Measurements from ENCODE around the gene CORO1C.

CORO1C gene

DNA sequence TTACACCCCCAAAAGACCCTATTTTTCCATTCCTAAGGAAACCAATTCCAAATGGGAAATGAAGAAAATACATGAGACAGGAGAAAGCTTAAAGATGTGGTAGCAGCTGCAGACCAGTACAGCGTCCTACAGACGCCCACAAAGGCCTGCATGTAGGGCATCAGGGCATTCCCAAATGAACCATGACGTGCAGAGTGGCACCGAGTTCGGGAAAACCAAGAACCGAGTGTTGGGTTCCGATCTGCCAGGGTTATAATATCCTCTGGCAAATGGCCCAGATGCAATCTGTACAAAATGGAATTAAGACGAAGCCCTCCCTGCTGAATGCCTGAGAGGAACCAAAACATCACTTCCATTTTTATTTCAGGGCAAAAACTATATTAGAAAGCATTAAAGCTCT, 63.3 kb downstream of the CORO1C start:
- peaks cover 6% of the 10 kb centered on the region; the same call in 1 of the 2 replicates for H3K36me3 ChIP-seq (ENCODE audit: insufficient read depth, low read length)
- H3K4me3 ChIP-seq (ENCODE audit: low read depth in 1 of 2, low read length in 2 of 2): no peak overlapping the region
- H2AFZ ChIP-seq (ENCODE audit: low read depth, low read length): no peak overlapping the region
- TF ChIP-seq EZH2 (IDR thresholded peaks at IDR 0.05; ENCODE audit: borderline replicate concordance, low read depth, low read length, severe bottlenecking) (no peak), CTCF (IDR thresholded peaks at IDR 0.05; ENCODE audit: borderline replicate concordance, extremely low read depth, low read length, poor library complexity, severe bottlenecking) (no peak)
- H3K9ac ChIP-seq (ENCODE audit: low read depth, low read length): no peak overlapping the region
- DNase-seq: no peak
- H3K9me3 ChIP-seq (ENCODE audit: insufficient read depth, low read length, severe bottlenecking): no peaks in the 10 kb centered on the region
- no peak overlapping the region for H3K27ac ChIP-seq (ENCODE audit: low read length)
- H4K20me1 ChIP-seq (ENCODE audit: insufficient read depth, low read length): 0 out of 2 replicates have a peak, but pooled peaks cover 3% of the 10 kb centered on the region
- H3K27me3 ChIP-seq (ENCODE audit: insufficient read depth, low read length, poor library complexity): no peaks in the 10 kb centered on the region
- peaks cover 13% of the 10 kb centered on the region for H3K4me1 ChIP-seq (ENCODE audit: insufficient read depth, low read length)
- ATAC-seq (ENCODE audit: insufficient read depth, low read depth): no peak
- H3K4me2 ChIP-seq (ENCODE audit: insufficient read depth, low read length): no peak overlapping the region
- peaks cover 20% of the 10 kb centered on the region for H3K79me2 ChIP-seq (ENCODE audit: insufficient read depth, low read length)

GRCh38 chr12:108667349-108667748, 64.0 kb downstream of the CORO1C start:
- ATAC-seq (ENCODE audit: insufficient read depth, low read depth): no peak
- Histone ChIP-seq H3K9ac (ENCODE audit: low read depth, low read length) (no peak overlapping the region), H4K20me1 (ENCODE audit: insufficient read depth, low read length) (0 out of 2 replicates have a peak, but pooled peaks cover 3% of the 10 kb centered on the region), H3K4me1 (ENCODE audit: insufficient read depth, low read length) (peaks cover 13% of the 10 kb centered on the region), H3K27me3 (ENCODE audit: insufficient read depth, low read length, poor library complexity) (no peaks in the 10 kb centered on the region), H3K9me3 (ENCODE audit: insufficient read depth, low read length, severe bottlenecking) (no peaks in the 10 kb centered on the region), H3K36me3 (ENCODE audit: insufficient read depth, low read length) (peaks cover 5% of the 10 kb centered on the region; the same call in 1 of the 2 replicates), H2AFZ (ENCODE audit: low read depth, low read length) (no peak overlapping the region), H3K4me3 (ENCODE audit: low read depth in 1 of 2, low read length in 2 of 2) (no peak overlapping the region), H3K79me2 (ENCODE audit: insufficient read depth, low read length) (peaks cover 20% of the 10 kb centered on the region), H3K27ac (ENCODE audit: low read length) (no peak overlapping the region), H3K4me2 (ENCODE audit: insufficient read depth, low read length) (no peak overlapping the region)
- TF ChIP-seq EZH2 (IDR thresholded peaks at IDR 0.05; ENCODE audit: borderline replicate concordance, low read depth, low read length, severe bottlenecking): no peak
- TF ChIP-seq CTCF (IDR thresholded peaks at IDR 0.05; ENCODE audit: borderline replicate concordance, extremely low read depth, low read length, poor library complexity, severe bottlenecking): no peak
- DNase-seq: no peak

GRCh38 chr12:108666401-108666881, 64.9 kb downstream of the CORO1C start:
- DNase-seq: no peak
- H3K79me2 ChIP-seq (ENCODE audit: insufficient read depth, low read length): peaks cover 25% of the 10 kb centered on the region
- peaks cover 13% of the 10 kb centered on the region for H3K36me3 ChIP-seq (ENCODE audit: insufficient read depth, low read length)
- no peak overlapping the region for H2AFZ ChIP-seq (ENCODE audit: low read depth, low read length)
- no peak for ATAC-seq (ENCODE audit: insufficient read depth, low read depth)
- no peak overlapping the region for H3K4me2 ChIP-seq (ENCODE audit: insufficient read depth, low read length)
- no peak overlapping the region for H3K4me3 ChIP-seq (ENCODE audit: low read depth in 1 of 2, low read length in 2 of 2)
- no peaks in the 10 kb centered on the region for H3K27me3 ChIP-seq (ENCODE audit: insufficient read depth, low read length, poor library complexity)
- no peaks in the 10 kb centered on the region for H3K9me3 ChIP-seq (ENCODE audit: insufficient read depth, low read length, severe bottlenecking)
- H3K9ac ChIP-seq (ENCODE audit: low read depth, low read length): no peak overlapping the region
- TF ChIP-seq EZH2 (IDR thresholded peaks at IDR 0.05; ENCODE audit: borderline replicate concordance, low read depth, low read length, severe bottlenecking): no peak
- no peak for TF ChIP-seq CTCF (IDR thresholded peaks at IDR 0.05; ENCODE audit: borderline replicate concordance, extremely low read depth, low read length, poor library complexity, severe bottlenecking)
- H3K27ac ChIP-seq (ENCODE audit: low read length): peak overlapping the region; percentile 19; the same call in 1 of the 2 replicates
- 0 out of 2 replicates have a peak, but pooled peaks cover 3% of the 10 kb centered on the region for H4K20me1 ChIP-seq (ENCODE audit: insufficient read depth, low read length)
- peaks cover 13% of the 10 kb centered on the region for H3K4me1 ChIP-seq (ENCODE audit: insufficient read depth, low read length)

Measured in DND-41 (cell line).